A549 (cell line): ENCODE data around the gene GPR18. TPM values are rescaled to one million over a fixed set of nuclear protein-coding genes. Genes with fewer than 3 reads are reported as not detected.

Experiments
- ATAC-seq, 2 experiments: fragments of 200-7000 bp in 1 of 2; fragments of >200 bp in 1 of 2; cut with Nextera tagmentation in 1 of 2; cut with Tn5 transposase in 1 of 2; 3 replicates each; pipeline versions ENCODE4 v1.8.0 to v1.9.1; 2018 to 2020; ENCODE audit warnings: mild to moderate bottlenecking in 1 of 2, moderate library complexity in 1 of 2
- CTCF ChIA-PET: fragments of 300-600 bp; sonication (Branson Sonifier 250); formaldehyde crosslinking; extraction: SDS; loops from one replicate; lab custom pipeline; 2021; ENCODE audit warnings: antibody characterized with exemption, inconsistent platforms; lab: Yijun Ruan, JAX
- POLR2A ChIA-PET: fragments of 350-600 bp; formaldehyde crosslinking; extraction: SDS; loops from one replicate; lab custom pipeline; 2021; ENCODE audit warnings: antibody characterized with exemption, inconsistent platforms; lab: Yijun Ruan, JAX
- DNase-seq, 2 experiments: peaks; one replicate each; pipeline versions ENCODE4 v3.0.0 to v3.0.0-alpha.2; 2011 to 2016; ENCODE audit warnings: low read depth in 1 of 2, low spot score in 1 of 2
- FAIRE-seq: peaks from 2 replicates; lab custom pipeline; 2011; peaks lifted over from hg19 to GRCh38; lab: Jason Lieb, UNC
- H3K27ac ChIP-seq, 2 experiments: fragments of >200 bp; sonication (Bioruptor Twin); formaldehyde crosslinking; 3 replicates each; pipeline ENCODE4 v1.5.1; 2016 to 2017
- H3K4me1 ChIP-seq: fragments of >200 bp; sonication (Bioruptor Twin); formaldehyde crosslinking; 3 replicates; pipeline ENCODE4 v1.6.1; 2016
- H3K4me2 ChIP-seq: fragments of >200 bp; sonication (Bioruptor Twin); formaldehyde crosslinking; 3 replicates; pipeline ENCODE4 v1.6.1; 2016
- H3K4me3 ChIP-seq: fragments of >200 bp; sonication (Bioruptor Twin); formaldehyde crosslinking; 3 replicates; pipeline ENCODE4 v1.5.1; 2016
- H3K9me3 ChIP-seq: fragments of >200 bp; sonication (Bioruptor Twin); formaldehyde crosslinking; 3 replicates; pipeline ENCODE4 v1.6.1; 2016
- ATOH8 ChIP-seq: fragments of 250-450 bp; sonication (Bioruptor Pico); IDR thresholded peaks from 2 replicates; pipeline ENCODE4 v1.5.0; 2020; ENCODE audit warnings: low read depth, mild to moderate bottlenecking, moderate library complexity
- BCL3 ChIP-seq: fragments of >200 bp; sonication (Bioruptor Twin); formaldehyde crosslinking; IDR thresholded peaks from 3 replicates; pipeline ENCODE4 v1.6.1; 2016
- BHLHE40 ChIP-seq: IDR thresholded peaks from 2 replicates; pipeline ENCODE4 v1.6.1; 2012; ENCODE audit warnings: low read depth, low read length, inconsistent platforms
- E2F6 ChIP-seq: IDR thresholded peaks from 2 replicates; pipeline ENCODE4 v1.6.1; 2012; ENCODE audit warnings: low read depth, borderline replicate concordance
- EHMT2 ChIP-seq: fragments of 200-600 bp; sonication (generic); IDR thresholded peaks from 2 replicates; pipeline ENCODE4 v1.6.1; 2016; ENCODE audit warnings: antibody characterized with exemption, low read depth, mild to moderate bottlenecking, moderate library complexity
- EP300 ChIP-seq, 2 experiments: fragments of >200 bp; sonication (Bioruptor Twin); formaldehyde crosslinking; IDR thresholded peaks; 2 replicates in 1 of 2; 3 replicates in 1 of 2; pipeline ENCODE4 v1.6.1; 2016 to 2017
- ESRRA ChIP-seq: fragments of 150-350 bp; IDR thresholded peaks from 2 replicates; pipeline ENCODE4 v1.6.1; 2014; ENCODE audit warnings: mild to moderate bottlenecking, low read length, borderline replicate concordance
- FOSB ChIP-seq: fragments of 250-450 bp; sonication (Bioruptor Pico); IDR thresholded peaks from 2 replicates; pipeline ENCODE4 v1.5.0; 2020; ENCODE audit warnings: mild to moderate bottlenecking, moderate library complexity
- HDAC2 ChIP-seq: fragments of 200-600 bp; sonication (generic); IDR thresholded peaks from 2 replicates; pipeline ENCODE4 v1.6.1; 2016
- HMGXB4 ChIP-seq: fragments of 250-450 bp; sonication (Bioruptor Pico); IDR thresholded peaks from 2 replicates; pipeline ENCODE4 v1.5.0; 2021; ENCODE audit warnings: mild to moderate bottlenecking, moderate library complexity, borderline replicate concordance
- HOXB13 ChIP-seq: fragments of 250-450 bp; sonication (Bioruptor Pico); IDR thresholded peaks from 2 replicates; pipeline ENCODE4 v1.5.0; 2020; ENCODE audit warnings: low read depth, mild to moderate bottlenecking, moderate library complexity
- KDM1A ChIP-seq: fragments of 200-600 bp; sonication (generic); IDR thresholded peaks from 2 replicates; pipeline ENCODE4 v1.6.1; 2016; ENCODE audit warnings: low read depth, mild to moderate bottlenecking
- MAZ ChIP-seq: fragments of 150-350 bp; IDR thresholded peaks from 2 replicates; pipeline ENCODE4 v1.6.1; 2014; ENCODE audit warnings: antibody characterized with exemption, low read depth, low read length, borderline replicate concordance
- NR3C1 ChIP-seq: fragments of >200 bp; sonication (Bioruptor Twin); formaldehyde crosslinking; IDR thresholded peaks from 3 replicates; pipeline ENCODE4 v1.6.1; 2017
- PHF8 ChIP-seq: fragments of 200-600 bp; sonication (generic); IDR thresholded peaks from 2 replicates; pipeline ENCODE4 v1.6.1; 2016; ENCODE audit warnings: low read depth, mild to moderate bottlenecking, antibody characterized with exemption, moderate library complexity, borderline replicate concordance
- POLR2A ChIP-seq: IDR thresholded peaks from 2 replicates; pipeline ENCODE4 v1.6.1; 2012; ENCODE audit warnings: mild to moderate bottlenecking, low read length
- RAD21 ChIP-seq, 2 experiments: fragments of >200 bp in 1 of 2; sonication (Bioruptor Twin) in 1 of 2; formaldehyde crosslinking in 1 of 2; IDR thresholded peaks in 1 of 2; conservative IDR thresholded peaks in 1 of 2; 2 replicates in 1 of 2; 3 replicates in 1 of 2; pipeline ENCODE4 v1.6.1; 2012 to 2018; ENCODE audit warnings: inconsistent platforms in 1 of 2
- RARB ChIP-seq: fragments of 250-450 bp; sonication (Bioruptor Pico); IDR thresholded peaks from 2 replicates; pipeline ENCODE4 v1.8.0; 2021; ENCODE audit warnings: mild to moderate bottlenecking, moderate library complexity
- REST ChIP-seq: fragments of 200-600 bp; sonication (generic); IDR thresholded peaks from 2 replicates; pipeline ENCODE4 v1.6.1; 2016; ENCODE audit warnings: antibody characterized with exemption, mild to moderate bottlenecking, moderate library complexity
- RFX5 ChIP-seq: fragments of 450-650 bp; IDR thresholded peaks from 2 replicates; pipeline ENCODE4 v1.7.1; 2014; ENCODE audit warnings: antibody characterized with exemption, mild to moderate bottlenecking, moderate library complexity
- SMC3 ChIP-seq: fragments of >200 bp; sonication (Bioruptor Twin); formaldehyde crosslinking; IDR thresholded peaks from 3 replicates; pipeline ENCODE4 v1.6.1; 2018; ENCODE audit warnings: inconsistent platforms
- TFCP2L1 ChIP-seq: fragments of 250-450 bp; sonication (Bioruptor Pico); IDR thresholded peaks from 2 replicates; pipeline ENCODE4 v1.5.0; 2021; ENCODE audit warnings: mild to moderate bottlenecking
- TP53 ChIP-seq: fragments of 250-450 bp; sonication (Bioruptor Pico); IDR thresholded peaks from 2 replicates; pipeline ENCODE4 v1.5.0; 2021; ENCODE audit warnings: mild to moderate bottlenecking, moderate library complexity
- USF2 ChIP-seq: fragments of 450-650 bp; IDR thresholded peaks from 2 replicates; pipeline ENCODE4 v1.6.1; 2014; ENCODE audit warnings: antibody characterized with exemption
- ZFP36 ChIP-seq: fragments of 450-650 bp; IDR thresholded peaks from 2 replicates; pipeline ENCODE4 v1.6.1; 2014; ENCODE audit warnings: borderline replicate concordance; ENCODE audit not compliant: partially characterized antibody
- ZNF302 ChIP-seq: fragments of 250-450 bp; sonication (Bioruptor Pico); IDR thresholded peaks from 2 replicates; pipeline ENCODE4 v1.9.0; 2021; ENCODE audit warnings: inconsistent platforms, mild to moderate bottlenecking, moderate library complexity
- WGBS: methylation state at CpG from one replicate; pipeline ENCODE4 v1.1.6; 2017; ENCODE audit errors: missing lambda C conversion rate; 5-methylcytosine and 5-hydroxymethylcytosine counted together
- polyA plus RNA-seq, 4 experiments: library from polyadenylated mRNA; depleted of rRNA in 3 of 4; stranded (reverse); fragments of >200 nt; fragmentation: RNase III in 1 of 4; extraction: RNeasy Plus Mini Kit Qiagen cat#74134 plus additional on column Dnase treatment in 1 of 4; gene quantifications; 2 replicates in 3 of 4; 3 replicates in 1 of 4; pipeline ENCODE4 v1.2.3, GENCODE V29; 2011 to 2017

GPR18 gene
- polyA plus RNA-seq, 2 of the 4 experiments (the other 2 are of a cell fraction), result not detected

GRCh38 chr13:99208185-99208584, 50.0 kb downstream of the GPR18 start:
- TF ChIP-seq FOSB (CRISPR knock-in tag) (no peak), REST (no peak), ATOH8 (CRISPR knock-in tag) (no peak), RAD21 (conservative IDR thresholded peaks at IDR 0.05 in 1 of 2, IDR thresholded peaks at IDR 0.05 in 1 of 2) (no peak), ZNF302 (no peak), POLR2A (no peak), TFCP2L1 (CRISPR knock-in tag) (no peak), ESRRA (no peak), MAZ (no peak), RARB (no peak), HMGXB4 (CRISPR knock-in tag) (no peak), RFX5 (no peak), BHLHE40 (no peak), HDAC2 (no peak), EHMT2 (no peak), EP300 (IDR thresholded peaks at IDR 0.05) (no peak), BCL3 (no peak), E2F6 (no peak), HOXB13 (CRISPR knock-in tag) (no peak)
- TF ChIP-seq, all 56 proteins: peak for 0
- ATAC-seq (no peak), DNase-seq (no peak), FAIRE-seq (no peak)
- ChIA-PET POLR2A (no interaction called here), CTCF (interaction anchor here (3.0 kb wide), 1 partner anchor 32 kb away, joined by 8 read pairs; no protein-coding TSS in a partner anchor)
- 94% methylated on average over 3 of the region's 3 CpGs for WGBS
- no peak overlapping the region for H3K4me3 ChIP-seq
- H3K27ac ChIP-seq, result no peak overlapping the region
- H3K9me3 ChIP-seq, result no peaks in the 10 kb centered on the region
- no peaks in the 10 kb centered on the region for H3K4me1 ChIP-seq
- no peak overlapping the region for H3K4me2 ChIP-seq

- DNase-seq (no peak), ATAC-seq (no peak), FAIRE-seq (no peak)
- 90% methylated on average over 7 of the region's 7 CpGs for WGBS
- Histone ChIP-seq H3K4me3 (no peak overlapping the region), H3K27ac (no peak overlapping the region), H3K4me2 (no peak overlapping the region), H3K4me1 (peaks cover 1% of the 10 kb centered on the region; the same call in 2 of the 3 replicates), H3K9me3 (no peaks in the 10 kb centered on the region)
- ChIA-PET POLR2A (no interaction called here), CTCF (interaction anchor here (3.0 kb wide), 1 partner anchor 31 kb away, joined by 8 read pairs; no protein-coding TSS in a partner anchor)
- TF ChIP-seq EHMT2 (no peak), ZFP36 (no peak), USF2 (no peak), SMC3 (no peak), KDM1A (no peak), NR3C1 (no peak), PHF8 (no peak), TP53 (CRISPR knock-in tag) (no peak), BHLHE40 (no peak), RARB (no peak), ATOH8 (CRISPR knock-in tag) (no peak)
These were observed 50.7 kb downstream of the GPR18 start for GRCh38 chr13:99207511-99207910.
